KMS-11 (cell line): Measurements from ENCODE around the gene WIF1.

Experiments
- H2AFZ ChIP-seq: fragments of 200-600 bp; sonication (generic); 2 replicates; pipeline ENCODE4 v1.6.1; 2016; ENCODE audit warnings: antibody characterized with exemption, mixed run types, low read depth
- H3K27ac ChIP-seq: fragments of 200-600 bp; sonication (generic); 2 replicates; pipeline ENCODE4 v1.6.1; 2016; ENCODE audit warnings: mild to moderate bottlenecking, mixed run types
- H3K27me3 ChIP-seq: fragments of 200-600 bp; sonication (generic); 2 replicates; pipeline ENCODE4 v1.6.1; 2017; ENCODE audit warnings: mild to moderate bottlenecking, low read depth, mixed run types, moderate library complexity; ENCODE audit not compliant: insufficient read depth
- H3K36me3 ChIP-seq: fragments of 200-600 bp; sonication (generic); 2 replicates; pipeline ENCODE4 v1.6.1; 2017; ENCODE audit warnings: mild to moderate bottlenecking, mixed run types; ENCODE audit not compliant: insufficient read depth
- H3K4me1 ChIP-seq: fragments of 200-600 bp; sonication (generic); 2 replicates; pipeline ENCODE4 v1.6.1; 2016; ENCODE audit warnings: mild to moderate bottlenecking, low read depth, mixed run types; ENCODE audit not compliant: poor library complexity, severe bottlenecking
- H3K4me2 ChIP-seq: fragments of 200-600 bp; sonication (generic); 2 replicates; pipeline ENCODE4 v1.7.0; 2016; ENCODE audit warnings: mild to moderate bottlenecking, mixed run types
- H3K4me3 ChIP-seq: fragments of 200-600 bp; sonication (generic); IDR thresholded peaks from 2 replicates; pipeline ENCODE4 v1.6.1; 2017; ENCODE audit warnings: low read depth, low read length, mixed read lengths; ENCODE audit not compliant: insufficient read depth
- H3K79me2 ChIP-seq: fragments of 200-600 bp; sonication (generic); 2 replicates; pipeline ENCODE4 v1.6.1; 2016; ENCODE audit warnings: low read depth, mixed run types; ENCODE audit not compliant: insufficient read depth
- H3K9ac ChIP-seq: fragments of 200-600 bp; sonication (generic); 2 replicates; pipeline ENCODE4 v1.6.1; 2016; ENCODE audit warnings: mild to moderate bottlenecking, mixed run types
- H4K20me1 ChIP-seq: fragments of 200-600 bp; sonication (generic); 2 replicates; pipeline ENCODE4 v1.6.1; 2016; ENCODE audit warnings: mild to moderate bottlenecking, mixed run types; ENCODE audit not compliant: insufficient read depth
- CTCF ChIP-seq: fragments of 200-600 bp; sonication (generic); conservative IDR thresholded peaks from 2 replicates; pipeline ENCODE4 v1.6.1; 2017; ENCODE audit warnings: low read depth, mild to moderate bottlenecking, antibody characterized with exemption, low read length, moderate library complexity, mixed read lengths

Gene WIF1

DNA sequence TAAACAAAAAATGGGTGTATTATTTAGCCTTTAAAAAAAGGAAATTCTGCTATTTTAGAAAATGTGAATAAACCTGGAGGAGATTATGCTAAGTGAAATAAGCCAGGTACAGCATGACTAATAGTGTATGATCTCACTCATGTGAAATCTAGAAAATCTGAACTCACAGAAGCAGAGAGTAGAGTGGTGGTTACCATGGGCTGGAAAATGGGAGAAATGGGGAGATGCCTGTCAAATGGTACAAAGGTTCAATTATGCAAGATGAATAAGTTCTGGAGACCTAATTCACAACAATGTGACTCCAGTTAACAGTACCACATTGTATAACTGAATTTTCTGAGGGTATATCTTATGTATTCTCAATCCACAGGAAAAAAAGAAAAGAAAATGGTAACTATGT, 30.9 kb upstream of the WIF1 start:
- H3K27me3 ChIP-seq, result no peaks in the 10 kb centered on the region
- no peak overlapping the region for H3K27ac ChIP-seq
- no peak overlapping the region for H3K9ac ChIP-seq
- no peaks in the 10 kb centered on the region for H3K36me3 ChIP-seq
- no peak overlapping the region for H3K4me2 ChIP-seq
- no peak for TF ChIP-seq CTCF
- H3K4me3 ChIP-seq, result no peak overlapping the region
- no peak overlapping the region for H2AFZ ChIP-seq
- H3K4me1 ChIP-seq, result peaks cover 10% of the 10 kb centered on the region
- no peaks in the 10 kb centered on the region for H3K79me2 ChIP-seq
- no peaks in the 10 kb centered on the region for H4K20me1 ChIP-seq

GRCh38 chr12:65147312-65147905, 26.3 kb upstream of the WIF1 start:
- no peak overlapping the region for H3K4me2 ChIP-seq
- H3K4me3 ChIP-seq, result no peak overlapping the region
- H3K27ac ChIP-seq, result no peak overlapping the region
- no peak overlapping the region for H2AFZ ChIP-seq
- no peaks in the 10 kb centered on the region for H4K20me1 ChIP-seq
- H3K9ac ChIP-seq, result no peak overlapping the region
- H3K4me1 ChIP-seq, result no peaks in the 10 kb centered on the region
- no peaks in the 10 kb centered on the region for H3K79me2 ChIP-seq
- no peak for TF ChIP-seq CTCF
- no peaks in the 10 kb centered on the region for H3K27me3 ChIP-seq
- no peaks in the 10 kb centered on the region for H3K36me3 ChIP-seq

DNA sequence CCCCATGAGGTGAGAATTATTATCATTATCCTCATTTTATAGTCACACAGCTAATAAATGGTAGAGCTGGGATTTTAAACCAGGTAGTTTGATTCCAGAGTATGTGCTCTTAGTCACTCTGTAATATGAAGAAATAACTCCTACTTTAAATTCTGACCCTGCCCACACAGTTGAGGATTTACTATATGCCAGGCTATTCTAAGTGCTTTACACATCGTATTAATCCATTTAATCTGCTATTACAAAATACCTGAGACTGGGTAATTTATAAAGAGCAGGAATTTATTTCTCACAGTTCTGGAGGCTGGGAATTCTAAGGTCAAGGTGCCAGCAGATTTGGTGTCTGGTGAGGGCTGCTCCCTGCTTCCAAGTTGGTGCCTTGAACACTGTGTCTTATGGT, 19.6 kb upstream of the WIF1 start:
- Histone ChIP-seq H3K36me3 (no peaks in the 10 kb centered on the region), H3K4me1 (no peaks in the 10 kb centered on the region), H3K4me3 (no peak overlapping the region), H3K27ac (no peak overlapping the region), H2AFZ (no peak overlapping the region), H3K27me3 (no peaks in the 10 kb centered on the region), H3K9ac (no peak overlapping the region), H4K20me1 (no peaks in the 10 kb centered on the region), H3K4me2 (no peak overlapping the region), H3K79me2 (no peaks in the 10 kb centered on the region)
- TF ChIP-seq CTCF, result no peak

- Histone ChIP-seq H3K36me3 (no peaks in the 10 kb centered on the region), H3K4me1 (no peaks in the 10 kb centered on the region), H3K27ac (no peak overlapping the region), H3K79me2 (no peaks in the 10 kb centered on the region), H3K9ac (no peak overlapping the region), H3K4me3 (no peak overlapping the region), H3K4me2 (no peak overlapping the region), H4K20me1 (no peaks in the 10 kb centered on the region), H3K27me3 (no peaks in the 10 kb centered on the region), H2AFZ (no peak overlapping the region)
- no peak for TF ChIP-seq CTCF
Observed at GRCh38 chr12:65139389-65139788, 18.3 kb upstream of the WIF1 start.

DNA sequence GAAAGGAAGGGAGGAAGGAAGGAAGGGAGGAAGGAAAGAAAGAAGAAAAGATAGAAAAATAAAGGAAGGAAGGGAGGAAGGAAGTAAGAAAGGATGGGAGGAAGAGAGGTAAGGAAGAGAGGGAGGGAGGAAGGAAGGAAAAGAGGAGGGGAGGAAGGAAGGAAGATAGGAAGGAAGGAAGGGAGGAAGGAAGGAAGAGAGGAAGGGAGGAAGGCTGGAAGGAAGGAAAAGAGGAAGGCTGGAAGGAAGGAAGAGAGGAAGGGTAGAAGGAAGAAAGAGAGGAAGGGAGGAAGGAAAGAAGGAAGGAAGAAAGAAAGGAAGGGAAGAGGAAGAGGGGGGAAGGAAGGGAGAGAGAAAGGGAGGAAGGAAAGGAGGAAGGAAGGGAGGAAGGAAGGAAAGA, 12.8 kb upstream of the WIF1 start:
- H3K36me3 ChIP-seq, result no peaks in the 10 kb centered on the region
- no peak for TF ChIP-seq CTCF

More for the DNA sequence above, 12.8 kb upstream of the WIF1 start:
- Histone ChIP-seq H3K9ac (no peak overlapping the region), H3K4me1 (no peaks in the 10 kb centered on the region), H3K4me3 (no peak overlapping the region), H3K79me2 (no peaks in the 10 kb centered on the region), H3K27me3 (no peaks in the 10 kb centered on the region), H4K20me1 (no peaks in the 10 kb centered on the region), H2AFZ (no peak overlapping the region), H3K4me2 (no peak overlapping the region), H3K27ac (no peak overlapping the region)
